NCI-H345 treated with DMSO at 0.1 percent for 48 hours (cell line): Measurements from ENCODE around the gene UMOD.
"Not testable (repeated sequence)": the region's sequence is repeated elsewhere in the genome, so short reads cannot be mapped to it uniquely, and the experiment has no call there.

ENCODE experiments used
- DNase-seq: peaks from one replicate; lab custom pipeline; 2025; ENCODE audit not compliant: unreplicated experiment; lab: John Stamatoyannopoulos, UW

Gene UMOD

GRCh38 chr16:20321671-20322070 is 30.8 kb downstream of the UMOD start:
- no peak for DNase-seq

GRCh38 chr16:20321051-20321450 is 31.5 kb downstream of the UMOD start:
- DNase-seq = not testable (repeated sequence)

DNA sequence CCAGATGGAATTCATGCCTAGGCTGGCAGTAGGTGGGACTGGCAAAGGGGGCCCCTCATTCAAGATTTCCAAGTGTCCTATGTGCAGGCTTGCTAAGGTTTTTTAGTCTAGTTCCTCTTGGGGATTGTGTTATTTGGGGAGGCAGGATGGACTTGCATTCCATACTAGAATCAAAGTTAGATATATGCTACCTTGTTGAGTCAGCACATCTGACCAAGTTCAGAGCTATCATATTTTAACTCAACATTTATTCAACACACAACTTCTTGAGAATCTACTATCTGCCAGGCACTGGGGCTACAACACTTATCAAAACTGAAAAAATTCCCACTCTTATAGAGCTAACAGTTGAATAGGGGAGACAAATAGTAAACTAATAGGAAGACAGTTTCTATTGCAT is 31.9 kb downstream of the UMOD start:
- no peak for DNase-seq

DNA sequence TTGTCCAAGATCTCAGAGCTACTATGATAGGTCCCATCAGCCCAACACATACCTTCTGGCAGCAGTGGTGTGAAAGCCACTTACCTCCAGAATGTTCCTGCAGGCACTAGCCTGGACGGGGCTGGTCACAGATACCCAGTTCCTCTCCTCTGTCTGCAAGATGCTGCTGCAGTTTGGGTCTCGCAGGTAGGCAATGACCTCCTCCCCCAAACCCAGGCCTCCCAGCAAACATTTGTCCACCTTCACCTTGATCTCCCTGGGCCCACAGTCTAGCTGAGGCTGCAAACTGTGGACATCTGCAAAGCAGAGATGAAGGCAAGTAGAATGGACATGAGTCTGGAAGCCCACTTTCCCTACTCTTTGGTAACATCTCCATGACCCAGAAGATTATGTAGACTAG is 32.3 kb downstream of the UMOD start:
- no peak for DNase-seq

DNA sequence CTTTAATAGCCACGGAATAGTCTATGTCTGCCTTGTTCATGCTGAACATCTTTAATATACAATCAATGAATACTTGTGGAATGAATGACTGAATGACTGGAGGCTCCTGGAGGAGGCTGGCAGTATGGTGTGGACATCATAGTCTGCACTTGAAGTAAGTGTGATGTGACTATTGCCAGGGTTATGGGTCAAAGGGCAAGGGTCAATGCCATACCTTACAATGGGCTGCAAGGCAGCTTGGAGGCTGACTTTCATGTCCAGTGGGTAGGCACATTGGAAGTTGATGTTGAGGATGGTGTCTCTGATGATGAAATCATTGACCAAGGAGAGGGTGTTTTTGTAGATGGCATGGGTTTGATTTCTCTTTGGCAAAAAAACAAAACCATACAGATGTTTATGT is 33.1 kb downstream of the UMOD start:
- no peak for DNase-seq

DNA sequence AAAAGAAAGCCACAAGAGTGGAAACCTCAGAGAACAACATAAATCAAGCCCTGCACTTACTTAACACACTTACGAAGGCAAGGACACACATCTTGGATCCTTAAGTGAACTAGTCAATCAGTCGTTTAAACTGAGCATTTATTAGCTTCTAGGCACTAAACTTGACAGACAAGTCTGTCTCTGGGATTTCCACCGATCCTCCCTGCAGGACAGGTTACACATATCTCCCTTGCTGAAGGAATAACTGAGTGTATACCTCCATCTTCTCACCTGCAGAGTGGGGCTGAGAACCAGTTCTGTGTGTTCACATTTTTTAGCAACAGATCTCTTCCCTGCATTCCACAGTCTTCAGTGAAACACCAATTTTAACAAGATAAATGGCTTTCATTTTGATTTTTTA is 34.1 kb downstream of the UMOD start:
- DNase-seq = no peak

- no peak for DNase-seq
These were observed 34.5 kb downstream of the UMOD start for GRCh38 chr16:20318006-20318405.

DNA sequence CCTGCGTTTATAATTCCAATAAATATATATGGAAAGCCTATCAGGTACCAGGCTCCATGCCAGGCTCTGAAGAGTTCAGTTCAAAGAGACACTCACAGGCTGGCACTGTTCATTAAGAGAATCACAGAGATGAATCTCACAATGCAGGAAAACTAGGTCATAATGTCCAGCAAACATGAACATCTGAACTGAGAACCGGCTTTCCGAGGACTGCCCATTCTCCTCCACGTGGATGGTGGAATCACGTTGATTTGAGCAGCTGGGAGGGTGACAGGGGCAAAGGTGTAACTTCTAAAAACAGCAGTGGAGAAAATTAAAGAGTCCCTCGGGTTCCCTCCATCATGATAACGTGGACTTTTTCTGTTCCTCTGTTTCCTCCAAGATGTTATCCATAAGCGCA is 35.4 kb downstream of the UMOD start:
- DNase-seq = no peak

DNA sequence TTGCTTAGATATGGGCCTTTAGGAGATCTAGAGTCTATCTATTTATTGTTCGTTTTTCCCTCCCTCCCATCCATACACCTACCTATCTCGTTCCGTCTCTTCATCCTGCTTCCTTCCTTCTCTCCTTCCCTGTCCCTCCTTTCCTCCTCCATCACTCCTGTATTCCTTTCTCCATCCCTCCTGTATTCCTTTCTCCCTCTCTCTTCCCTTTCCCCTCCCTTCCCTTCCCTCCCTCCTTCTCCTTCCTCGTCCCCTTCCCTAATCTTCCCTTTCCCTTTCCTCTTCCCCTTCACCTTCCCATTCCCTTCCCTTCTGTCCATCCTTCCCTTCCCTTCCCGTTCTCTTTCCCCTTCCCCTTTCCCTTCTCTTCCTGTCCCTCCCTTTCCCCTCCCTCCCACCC is 35.8 kb downstream of the UMOD start:
- no peak for DNase-seq

- DNase-seq = no peak
These were observed 36.8 kb downstream of the UMOD start for GRCh38 chr16:20315764-20316163.

GRCh38 chr16:20314575-20314974 is 37.9 kb downstream of the UMOD start:
- DNase-seq = no peak

GRCh38 chr16:20313741-20314140 is 38.8 kb downstream of the UMOD start:
- DNase-seq = no peak

DNA sequence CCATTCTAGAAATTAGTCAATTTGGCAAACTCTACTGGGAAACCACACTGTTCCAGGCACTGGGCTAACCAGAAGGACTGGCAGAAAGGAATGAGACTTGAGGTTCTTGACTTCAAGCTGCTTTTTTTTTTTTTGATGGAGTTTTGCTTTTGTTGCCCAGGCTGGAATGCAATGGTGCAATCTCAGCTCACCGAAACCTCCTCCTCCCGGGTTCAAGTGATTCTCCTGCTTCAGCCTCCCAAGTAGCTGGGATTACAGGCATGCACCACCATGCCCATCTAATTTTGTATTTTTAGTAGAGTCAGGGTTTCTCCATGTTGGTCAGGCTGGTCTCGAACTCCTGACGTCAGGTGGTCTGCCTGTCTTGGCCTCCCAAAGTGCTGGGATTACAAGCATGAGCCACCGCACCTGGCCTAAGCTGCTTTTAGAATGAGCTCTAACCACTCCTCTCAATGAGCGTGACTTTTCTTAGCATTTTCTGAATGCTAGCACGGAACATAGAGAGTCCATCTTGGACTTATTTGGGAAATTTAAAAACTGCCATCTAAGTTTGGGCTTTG is 39.9 kb downstream of the UMOD start:
- DNase-seq = not testable (repeated sequence)

DNA sequence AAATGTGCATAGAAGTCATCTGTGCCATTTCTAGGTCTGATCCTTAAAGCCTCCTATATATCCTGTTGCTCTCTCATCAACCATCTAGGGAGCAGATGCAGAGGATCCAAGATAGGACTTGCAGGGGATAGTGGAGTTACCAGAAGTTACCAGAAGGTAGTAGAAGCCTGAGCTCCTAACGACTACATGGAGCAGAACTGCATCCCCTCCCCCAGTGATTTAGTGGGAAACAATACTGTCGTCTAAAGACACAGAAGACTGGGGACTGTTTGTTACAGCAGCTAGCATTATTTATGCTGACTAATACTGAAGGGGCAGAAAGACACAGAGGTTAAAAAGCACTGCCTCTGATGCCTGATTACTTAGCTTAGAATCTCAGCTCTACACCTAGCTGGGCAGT is 41.0 kb downstream of the UMOD start:
- no peak for DNase-seq

GRCh38 chr16:20310421-20311395 is 41.8 kb downstream of the UMOD start:
- DNase-seq = no peak

GRCh38 chr16:20309786-20310185 is 42.7 kb downstream of the UMOD start:
- DNase-seq = no peak

- DNase-seq = no peak
These were observed 43.5 kb downstream of the UMOD start for GRCh38 chr16:20308801-20309590.

DNA sequence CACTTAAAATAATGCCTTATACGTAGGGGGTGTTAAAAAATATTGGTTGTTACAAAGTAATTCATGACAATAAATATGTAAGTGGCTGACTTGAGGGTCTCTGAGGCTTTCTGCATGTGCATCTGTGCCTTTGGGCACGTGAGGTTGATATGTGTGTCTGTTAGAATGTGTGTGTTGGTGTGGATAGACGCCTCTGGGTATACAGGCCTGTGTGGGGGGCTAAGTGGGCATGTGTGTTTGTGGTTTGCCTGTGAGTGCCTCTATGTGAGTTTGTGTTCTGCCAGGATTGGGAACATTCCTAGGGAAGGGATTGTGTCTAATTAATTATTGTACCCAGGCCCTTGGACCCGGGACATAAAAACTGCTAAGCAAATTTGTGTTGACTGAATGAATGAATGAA is 44.2 kb downstream of the UMOD start:
- DNase-seq = no peak

DNA sequence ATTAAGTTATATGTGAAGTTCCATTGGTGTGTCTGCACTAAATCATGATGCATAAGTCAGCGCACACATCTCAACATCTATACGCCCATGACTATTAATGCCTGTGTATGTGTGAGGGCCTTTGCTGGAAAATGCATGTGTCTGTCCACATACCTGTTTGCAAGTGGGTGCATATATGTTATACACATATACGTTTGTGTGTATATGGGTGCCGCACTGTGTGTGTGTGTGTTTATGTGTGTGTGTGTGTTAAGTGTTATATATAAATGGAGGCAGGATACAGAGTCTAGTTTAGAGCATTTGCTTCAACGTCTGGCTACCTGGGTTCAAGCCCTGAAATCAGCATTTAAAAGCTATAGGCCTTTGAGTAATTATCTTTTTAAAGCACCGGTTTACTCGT is 44.7 kb downstream of the UMOD start:
- DNase-seq = no peak

- DNase-seq = no peak
These were observed 45.3 kb downstream of the UMOD start for GRCh38 chr16:20307240-20307671.

DNA sequence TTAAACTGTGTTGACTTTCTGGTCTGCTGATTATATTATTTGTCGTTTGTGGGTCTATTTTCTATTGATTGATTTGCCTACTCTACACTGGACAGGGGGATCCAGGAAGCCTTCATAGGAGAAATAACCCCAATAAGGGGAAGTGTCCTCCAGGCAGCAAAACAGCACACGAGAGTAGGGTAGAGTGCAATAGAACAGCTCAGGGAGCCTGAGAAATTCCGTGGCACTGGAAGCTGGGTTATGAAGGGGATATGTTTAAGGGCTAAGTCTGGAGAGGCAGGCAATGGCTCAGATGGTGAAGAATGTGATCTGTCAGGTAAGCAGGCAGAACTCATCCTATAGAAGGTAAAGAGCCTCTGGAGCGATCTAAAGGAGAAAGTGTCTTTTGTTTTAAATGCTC is 46.1 kb downstream of the UMOD start:
- no peak for DNase-seq

GRCh38 chr16:20303012-20303411 is 49.5 kb downstream of the UMOD start:
- DNase-seq = no peak
